ENCODE measurements around the gene PTPRG.

The PTPRG gene

DNA sequence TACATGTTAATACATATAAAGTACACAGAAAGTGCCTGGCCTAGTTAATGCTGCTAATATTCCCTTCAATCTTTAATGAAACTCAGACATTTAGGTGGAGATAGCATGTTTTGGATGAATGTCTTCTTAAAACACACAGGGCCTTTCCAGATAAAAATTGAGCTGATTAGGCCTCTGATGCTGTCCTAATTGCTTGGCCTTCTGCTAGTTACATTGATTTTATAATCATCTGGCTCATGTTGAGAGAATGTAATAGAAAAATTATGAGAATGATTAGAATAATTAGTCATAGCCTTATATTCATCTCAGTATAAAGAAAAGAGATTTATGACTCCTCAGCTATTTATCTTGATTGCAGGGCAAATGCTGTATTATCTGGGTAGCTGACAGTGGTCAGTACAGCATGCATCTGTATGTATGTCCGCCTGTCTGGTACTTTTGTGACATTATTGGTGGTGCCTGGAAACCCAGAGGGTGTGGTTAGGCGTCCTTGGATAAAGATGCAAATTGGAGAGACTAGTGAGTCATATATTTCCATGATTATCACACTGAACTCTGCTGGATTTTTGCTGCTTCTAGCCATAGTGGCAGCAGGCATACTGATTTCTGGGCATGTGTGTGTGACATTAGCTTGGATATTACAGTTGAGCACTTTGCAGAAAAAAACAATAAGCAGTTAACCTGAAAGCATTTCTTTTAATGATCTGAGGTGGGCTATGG lies 691.2 kb downstream of the PTPRG start:
- no peak for DNase-seq

- no peak for DNase-seq
Observed at GRCh38 chr3:62253971-62254370, 692.6 kb downstream of the PTPRG start.

DNA sequence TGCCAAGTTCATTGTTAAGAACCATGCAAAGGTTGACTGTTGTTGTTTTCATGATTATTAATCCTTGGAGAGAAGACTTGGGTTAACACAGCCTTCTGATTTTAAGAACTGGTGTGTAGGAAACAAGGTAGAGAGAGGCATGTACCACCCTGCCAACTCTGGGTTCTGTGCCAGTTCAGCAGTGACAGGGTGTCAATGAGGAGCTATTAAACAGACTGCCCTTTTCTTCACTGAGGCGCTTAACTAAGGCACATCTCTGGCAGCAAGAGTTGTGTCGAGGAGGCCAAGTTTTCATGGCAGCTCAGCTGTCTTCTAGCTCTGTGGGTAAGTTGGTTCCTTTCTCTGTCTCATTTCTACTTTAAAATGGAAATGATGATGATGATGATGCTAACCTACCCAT lies 694.4 kb downstream of the PTPRG start:
- no peak for DNase-seq

- no peak for DNase-seq
Observed at GRCh38 chr3:62259924-62260323, 698.6 kb downstream of the PTPRG start.

GRCh38 chr3:62260655-62261054 lies 699.3 kb downstream of the PTPRG start:
- no peak for DNase-seq

- DNase-seq, result no peak
Observed at GRCh38 chr3:62261121-62261520, 699.8 kb downstream of the PTPRG start.

DNA sequence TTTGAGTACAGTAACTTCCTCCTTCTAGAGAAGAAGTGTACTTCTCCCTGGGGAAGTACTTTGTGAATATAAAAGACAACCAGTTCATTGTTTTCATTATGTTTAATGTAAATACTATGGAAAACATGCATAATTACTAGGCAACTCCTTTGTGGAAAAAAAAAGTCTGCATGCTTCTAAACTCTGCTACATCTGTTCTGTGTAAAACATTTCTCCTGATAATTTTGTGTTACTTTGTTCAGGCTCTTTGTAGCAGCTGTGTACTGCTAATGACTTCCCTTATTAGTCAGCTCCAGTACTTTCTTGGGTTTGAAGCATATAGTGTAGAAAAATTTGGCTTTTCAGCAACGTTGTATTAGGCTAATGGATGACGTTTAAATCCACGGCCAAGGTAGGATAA lies 700.4 kb downstream of the PTPRG start:
- DNase-seq, result no peak

- no peak for DNase-seq
Observed at GRCh38 chr3:62265528-62265927, 704.2 kb downstream of the PTPRG start.

- no peak for DNase-seq
Observed at GRCh38 chr3:62266668-62267283, 705.4 kb downstream of the PTPRG start.

- DNase-seq, result no peak
Observed at GRCh38 chr3:62276658-62277180, 715.3 kb downstream of the PTPRG start.

DNA sequence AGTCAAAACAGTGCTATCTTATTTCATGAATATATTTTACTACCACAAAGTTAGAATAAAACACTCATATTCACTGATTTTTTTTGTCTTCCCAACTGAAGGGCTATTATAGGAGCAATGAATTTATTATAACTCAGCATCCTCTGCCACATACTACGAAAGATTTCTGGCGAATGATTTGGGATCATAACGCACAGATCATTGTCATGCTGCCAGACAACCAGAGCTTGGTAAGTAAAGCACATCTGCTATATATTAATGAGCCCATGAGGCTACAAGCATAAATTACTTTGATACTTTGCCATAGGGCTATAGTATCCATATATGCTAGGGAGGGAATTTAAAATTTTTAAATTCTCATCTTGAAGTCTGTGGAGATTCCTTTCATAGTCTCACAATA lies 716.1 kb downstream of the PTPRG start:
- no peak for DNase-seq

DNA sequence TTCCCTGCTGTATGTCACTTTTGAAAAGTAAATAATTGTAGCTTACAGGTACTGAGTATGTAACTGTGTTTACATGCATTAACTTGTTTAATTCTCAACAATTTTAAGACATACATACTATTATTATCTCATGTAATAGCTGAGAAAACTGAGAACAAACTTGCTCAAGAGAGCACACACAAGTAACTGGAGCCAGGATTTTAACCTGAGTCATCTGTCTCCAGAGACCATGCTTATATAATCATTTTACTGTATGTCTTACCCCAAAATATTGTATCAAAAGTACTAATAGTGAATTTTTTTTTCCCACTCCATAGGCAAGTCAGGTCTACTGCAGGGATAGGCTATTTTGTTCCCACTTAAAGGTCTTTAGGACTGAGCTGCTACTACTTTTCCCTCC lies 716.6 kb downstream of the PTPRG start:
- no peak for DNase-seq

GRCh38 chr3:62281726-62282125 lies 720.4 kb downstream of the PTPRG start:
- no peak for DNase-seq

- DNase-seq, result no peak
Observed at GRCh38 chr3:62284442-62284841, 723.1 kb downstream of the PTPRG start.

- no peak for DNase-seq
Observed at GRCh38 chr3:62287392-62287927, 726.1 kb downstream of the PTPRG start.

- DNase-seq, result no peak
Observed at GRCh38 chr3:62289922-62290321, 728.6 kb downstream of the PTPRG start.

DNA sequence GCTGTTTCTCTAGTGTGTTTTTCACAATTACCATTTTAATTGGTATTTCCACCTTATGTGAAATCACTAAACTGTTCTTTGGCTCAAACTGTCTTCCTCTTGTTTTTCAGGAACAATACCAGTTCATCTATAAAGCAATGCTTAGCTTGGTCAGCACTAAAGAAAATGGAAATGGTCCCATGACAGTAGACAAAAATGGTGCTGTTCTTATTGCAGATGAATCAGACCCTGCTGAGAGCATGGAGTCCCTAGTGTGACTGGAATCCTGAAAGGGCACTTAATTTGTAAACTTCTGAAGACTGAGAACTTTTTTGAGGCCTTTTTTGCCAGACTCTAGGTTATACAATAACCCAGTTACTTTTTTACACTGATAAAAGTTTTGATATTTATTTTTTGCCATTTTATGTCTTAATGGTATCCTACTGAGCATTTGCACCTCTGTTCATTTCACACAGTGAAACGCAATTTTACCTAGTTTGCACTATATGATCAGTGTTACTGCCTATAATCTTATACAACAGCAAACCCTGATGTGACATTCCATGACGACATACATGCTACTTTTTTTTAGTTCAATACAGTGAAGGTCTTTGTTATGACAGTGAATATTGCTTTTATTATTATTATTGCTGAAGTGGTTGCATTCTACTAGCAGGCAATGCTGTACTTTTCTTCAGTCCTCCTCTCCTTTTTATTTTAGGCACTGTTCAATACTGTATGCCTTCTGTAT lies 731.8 kb downstream of the PTPRG start:
- DNase-seq, result no peak

- no peak for DNase-seq
Observed at GRCh38 chr3:62295571-62295970, 734.2 kb downstream of the PTPRG start.

- DNase-seq, result no peak
Observed at GRCh38 chr3:62300617-62301016, 739.2 kb downstream of the PTPRG start.

GRCh38 chr3:62312201-62312600 lies 750.8 kb downstream of the PTPRG start:
- DNase-seq, result no peak

GRCh38 chr3:62316525-62316924 lies 755.2 kb downstream of the PTPRG start:
- DNase-seq, result no peak

GRCh38 chr3:62318365-62318751 lies 757.0 kb downstream of the PTPRG start:
- DNase-seq, result no peak

DNA sequence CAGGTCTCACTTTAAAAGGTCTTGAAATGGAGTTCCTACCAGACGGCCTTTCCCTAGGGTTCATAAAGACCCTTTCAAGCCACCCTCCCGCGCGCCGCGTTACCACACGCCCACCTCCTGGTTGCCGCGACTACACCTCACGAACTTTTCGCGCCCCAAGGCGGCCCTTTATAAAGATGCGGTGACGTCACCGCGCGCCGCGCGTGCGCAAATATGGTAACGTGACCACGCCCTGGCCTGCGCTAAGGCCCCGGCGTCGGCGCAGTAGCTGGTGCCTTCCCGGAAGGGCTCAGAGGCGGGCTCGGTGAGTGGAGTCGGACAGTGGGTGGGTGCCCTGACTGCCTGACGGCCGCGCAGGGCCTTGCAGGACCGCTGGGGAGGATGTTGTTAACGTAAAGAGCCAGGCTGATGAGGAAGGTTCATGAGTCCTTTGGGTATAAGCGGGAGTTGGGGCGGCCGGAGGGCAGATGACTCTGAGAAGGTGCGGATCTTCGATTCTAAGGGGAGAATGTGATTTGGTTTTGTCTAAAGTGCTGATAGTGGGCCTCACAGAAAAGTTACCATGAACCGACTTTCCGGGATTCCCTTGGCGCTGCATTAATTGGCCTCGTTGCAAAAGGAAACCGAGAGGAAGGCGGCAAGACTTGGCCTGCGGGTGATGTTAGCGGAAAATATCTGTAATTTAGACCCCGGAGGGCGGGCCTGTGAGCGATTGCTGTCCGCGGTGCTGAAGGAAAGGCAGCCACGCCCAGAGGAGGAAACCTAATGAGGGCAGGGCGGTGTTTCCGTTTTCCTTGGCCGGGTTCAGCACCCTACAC lies 757.6 kb downstream of the PTPRG start:
- peak; percentile 6 to 56 (median 26) for DNase-seq

Measured in activated CD4-positive, CD25-positive, alpha-beta regulatory T cell (primary cell).